ENCODE results near the gene ZER1. TPM values are rescaled to one million over a fixed set of nuclear protein-coding genes. Genes with fewer than 3 reads are reported as not detected.

The ZER1 gene
- total and polyA plus RNA-seq, 7 donors, result 15.2 to 67.2 (median 54.8) TPM

DNA sequence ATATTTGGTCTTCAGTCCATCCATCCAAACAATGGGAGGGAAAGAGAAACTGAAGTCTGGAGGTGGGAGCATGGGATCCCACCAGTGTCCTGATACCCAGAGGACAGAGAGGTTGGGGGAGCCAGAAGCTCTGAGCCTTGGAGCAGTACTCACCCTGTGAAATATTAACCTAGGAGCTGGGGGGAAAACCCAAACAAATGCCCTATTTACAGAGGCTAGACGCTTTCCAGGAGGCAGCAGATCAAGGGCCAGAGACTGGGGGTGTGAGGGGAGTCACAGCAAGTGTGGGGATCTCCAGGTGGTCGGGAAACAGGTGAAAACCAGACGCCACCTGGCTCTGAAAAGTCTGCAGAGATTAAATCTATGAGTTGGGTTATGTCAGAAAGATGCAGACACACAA lies 6.2 kb downstream of the ZER1 start:
- intact Hi-C loops (cut with DNase I), result loop anchor here in 1 of 2 donors (5.0 kb wide), 1 partner anchor 38 kb away; no protein-coding TSS in a partner anchor
- ATAC-seq, result no peak
- Histone ChIP-seq H3K4me3 (no peak overlapping the region), H3K36me3 (ENCODE audit: insufficient read depth in 1 of 2, low read depth in 1 of 2) (peaks cover 0 to 14% of the 10 kb centered on the region in 2 donors), H3K27me3 (ENCODE audit: insufficient read depth in 3 of 3, low read length in 2 of 3) (no peaks in the 10 kb centered on the region), H3K9me3 (no peaks in the 10 kb centered on the region), H3K27ac (no peak overlapping the region), H3K4me1 (peaks cover 21% of the 10 kb centered on the region)
- WGBS, 3 donors, result 76 to 83% (median 80%) methylated on average over 3 of the region's 3 CpGs
- TF ChIP-seq, protein P1, sequence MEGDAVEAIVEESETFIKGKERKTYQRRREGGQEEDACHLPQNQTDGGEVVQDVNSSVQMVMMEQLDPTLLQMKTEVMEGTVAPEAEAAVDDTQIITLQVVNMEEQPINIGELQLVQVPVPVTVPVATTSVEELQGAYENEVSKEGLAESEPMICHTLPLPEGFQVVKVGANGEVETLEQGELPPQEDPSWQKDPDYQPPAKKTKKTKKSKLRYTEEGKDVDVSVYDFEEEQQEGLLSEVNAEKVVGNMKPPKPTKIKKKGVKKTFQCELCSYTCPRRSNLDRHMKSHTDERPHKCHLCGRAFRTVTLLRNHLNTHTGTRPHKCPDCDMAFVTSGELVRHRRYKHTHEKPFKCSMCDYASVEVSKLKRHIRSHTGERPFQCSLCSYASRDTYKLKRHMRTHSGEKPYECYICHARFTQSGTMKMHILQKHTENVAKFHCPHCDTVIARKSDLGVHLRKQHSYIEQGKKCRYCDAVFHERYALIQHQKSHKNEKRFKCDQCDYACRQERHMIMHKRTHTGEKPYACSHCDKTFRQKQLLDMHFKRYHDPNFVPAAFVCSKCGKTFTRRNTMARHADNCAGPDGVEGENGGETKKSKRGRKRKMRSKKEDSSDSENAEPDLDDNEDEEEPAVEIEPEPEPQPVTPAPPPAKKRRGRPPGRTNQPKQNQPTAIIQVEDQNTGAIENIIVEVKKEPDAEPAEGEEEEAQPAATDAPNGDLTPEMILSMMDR (IDR thresholded peaks at IDR 0.05), result no peak
- no peak for DNase-seq

DNA sequence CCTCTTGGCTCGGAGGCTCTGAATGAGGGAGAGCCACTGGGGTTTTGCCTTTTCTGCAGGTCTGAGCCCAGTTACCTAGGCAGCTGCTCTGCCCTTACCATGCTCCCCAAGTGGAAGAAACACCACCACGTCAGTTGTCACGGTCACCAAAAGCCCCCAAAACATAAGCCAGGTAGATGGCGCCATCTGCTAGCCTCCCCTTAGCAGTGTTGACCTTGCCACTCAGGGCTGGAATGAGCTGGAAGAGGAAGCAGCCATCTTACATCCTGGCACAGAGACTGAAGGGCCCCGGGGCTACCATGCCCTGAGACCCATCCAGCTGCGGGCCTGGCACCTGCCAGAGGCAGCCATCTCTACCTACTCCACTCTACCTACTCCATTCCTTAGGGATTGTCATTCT lies 7.4 kb downstream of the ZER1 start:
- ATAC-seq (no peak), DNase-seq (no peak)
- Histone ChIP-seq H3K27ac (no peak overlapping the region), H3K9me3 (no peaks in the 10 kb centered on the region), H3K27me3 (ENCODE audit: insufficient read depth in 3 of 3, low read length in 2 of 3) (no peaks in the 10 kb centered on the region), H3K4me3 (no peak overlapping the region), H3K36me3 (ENCODE audit: insufficient read depth in 1 of 2, low read depth in 1 of 2) (peaks cover 0 to 11% of the 10 kb centered on the region in 2 donors), H3K4me1 (peaks cover 12% of the 10 kb centered on the region)
- 80 to 88% (median 82%) methylated on average over 6 of the region's 6 CpGs for WGBS, 3 donors
- TF ChIP-seq, protein P1 (IDR thresholded peaks at IDR 0.05), result no peak
- intact Hi-C loops (cut with DNase I), result no loop called here

DNA sequence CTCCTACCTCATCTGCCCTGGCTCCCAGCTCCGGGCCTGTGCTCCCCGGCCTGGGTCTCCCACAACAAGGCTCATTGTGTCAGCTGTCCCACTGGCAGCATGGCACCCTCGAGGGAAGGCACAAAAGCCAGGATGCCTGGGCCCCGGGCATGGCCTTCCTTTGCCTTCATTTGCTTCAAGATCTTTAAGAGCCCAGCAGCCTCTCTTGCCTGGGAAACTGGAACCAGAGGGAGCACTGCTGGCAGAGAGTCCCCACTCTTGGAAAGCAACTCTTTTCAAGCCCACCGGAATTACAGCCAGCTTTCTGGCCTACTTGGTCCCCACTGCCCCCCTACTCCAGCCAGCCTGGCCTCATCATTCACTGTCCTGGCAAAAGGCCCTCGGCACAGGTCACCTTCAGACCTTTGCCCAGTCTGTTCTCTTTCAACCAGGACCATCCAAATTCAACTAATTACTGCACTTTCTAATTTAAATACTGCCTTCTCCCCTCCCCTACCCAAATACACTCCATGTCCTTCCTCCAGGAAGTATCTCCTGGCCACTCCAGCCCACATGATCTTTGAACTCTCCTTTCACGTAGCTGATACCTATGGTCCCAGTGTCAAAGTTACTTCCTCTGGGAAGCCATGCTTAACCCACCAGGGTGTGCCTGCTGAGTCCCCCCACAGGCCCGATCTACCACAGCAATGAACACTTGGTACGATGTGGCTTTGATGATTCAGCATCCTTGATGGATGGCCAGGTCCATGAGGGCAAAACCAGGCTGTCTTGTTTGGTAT lies 8.9 kb downstream of the ZER1 start:
- TF ChIP-seq, protein P1 (IDR thresholded peaks at IDR 0.05), result no peak
- no peak for DNase-seq
- no peaks in the 10 kb centered on the region for H3K9me3 ChIP-seq
- H3K4me1 ChIP-seq, result peaks cover 12% of the 10 kb centered on the region
- H3K27ac ChIP-seq, result no peak overlapping the region
- intact Hi-C loops (cut with DNase I), result no loop called here
- H3K27me3 ChIP-seq (ENCODE audit: insufficient read depth in 3 of 3, low read length in 2 of 3), result no peaks in the 10 kb centered on the region
- H3K4me3 ChIP-seq, result no peak overlapping the region
- ATAC-seq, result peak in 2 of 4 donors; percentile 29 to 42
- H3K36me3 ChIP-seq (ENCODE audit: insufficient read depth in 1 of 2, low read depth in 1 of 2), result peaks cover 0 to 8% of the 10 kb centered on the region in 2 donors
- WGBS, 3 donors, result 62 to 72% (median 67%) methylated on average over 9 of the region's 9 CpGs

DNA sequence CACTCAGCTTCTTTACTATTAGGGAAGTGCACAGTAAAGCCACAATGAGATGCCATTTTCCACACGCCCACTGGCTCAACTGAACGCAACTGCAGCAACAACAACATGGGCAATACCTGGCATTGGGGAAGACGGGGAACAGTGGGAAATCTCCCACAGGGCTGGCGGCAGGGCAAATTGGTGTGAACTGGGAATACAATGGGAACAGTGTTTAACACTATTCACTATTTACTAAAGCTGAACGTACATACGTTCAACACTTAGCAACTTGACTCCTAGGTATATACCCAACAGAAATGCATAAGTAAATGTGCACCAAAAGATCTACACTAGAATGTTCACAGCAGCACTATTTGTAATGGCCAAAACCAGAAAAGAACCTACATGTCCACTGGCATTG lies 14.1 kb downstream of the ZER1 start:
- TF ChIP-seq, protein P1 (IDR thresholded peaks at IDR 0.05), result no peak
- no peak for DNase-seq
- H3K9me3 ChIP-seq, result no peaks in the 10 kb centered on the region
- H3K4me1 ChIP-seq, result peaks cover 4% of the 10 kb centered on the region
- no peak overlapping the region for H3K4me3 ChIP-seq
- no peak overlapping the region for H3K27ac ChIP-seq
- intact Hi-C loops (cut with DNase I), result no loop called here
- ATAC-seq, result no peak
- peaks cover 0 to 31% of the 10 kb centered on the region in 2 donors for H3K36me3 ChIP-seq (ENCODE audit: insufficient read depth in 1 of 2, low read depth in 1 of 2)
- no peaks in the 10 kb centered on the region for H3K27me3 ChIP-seq (ENCODE audit: insufficient read depth in 3 of 3, low read length in 2 of 3)
- WGBS, 3 donors, result 84 to 91% (median 88%) methylated on average over 6 of the region's 6 CpGs
